CD4-positive, CD25-positive, alpha-beta regulatory T cell (primary cell): ENCODE data around the gene XRCC4. TPM values are rescaled to one million over a fixed set of nuclear protein-coding genes. Genes with fewer than 3 reads are reported as not detected.

ENCODE experiments used
- ATAC-seq, 2 donors: fragments of 150-1000 bp; cut with Tn5 transposase; one replicate each; pipeline ENCODE4 v1.10.0; 2021; ENCODE audit warnings: low read depth in 2 of 2, moderate number of reproducible peaks in 2 of 2, moderate library complexity in 1 of 2
- DNase-seq, 3 donors: peaks; one replicate each; pipeline versions ENCODE4 v3.0.0 to v3.0.0-alpha.2; 2012 to 2022; ENCODE audit warnings: mixed read lengths in 1 of 3
- H3K27ac ChIP-seq: one replicate; pipeline ENCODE4 v1.7.0; 2013; ENCODE audit warnings: mild to moderate bottlenecking, low read length; ENCODE audit not compliant: insufficient read depth, poor library complexity, severe bottlenecking
- H3K27me3 ChIP-seq: one replicate; pipeline ENCODE4 v1.7.0; 2013; ENCODE audit warnings: low read length; ENCODE audit not compliant: control insufficient read depth, insufficient read depth
- H3K36me3 ChIP-seq: one replicate; pipeline ENCODE4 v1.7.0; 2013; ENCODE audit warnings: mild to moderate bottlenecking, low read length, moderate library complexity; ENCODE audit not compliant: control insufficient read depth, insufficient read depth
- H3K4me1 ChIP-seq: 2 replicates; pipeline ENCODE4 v1.7.0; 2013; ENCODE audit warnings: mild to moderate bottlenecking, low read length; ENCODE audit not compliant: insufficient read depth, control insufficient read depth, poor library complexity, severe bottlenecking
- H3K4me3 ChIP-seq: one replicate; pipeline ENCODE4 v1.7.0; 2013; ENCODE audit warnings: low read depth, mild to moderate bottlenecking, low read length, moderate library complexity
- H3K9me3 ChIP-seq, 2 experiments: 1 replicate in 1 of 2; 2 replicates in 1 of 2; pipeline ENCODE4 v1.7.0; 2013; ENCODE audit warnings: low read length in 2 of 2, mild to moderate bottlenecking in 1 of 2, moderate library complexity in 1 of 2; ENCODE audit not compliant: control insufficient read depth in 2 of 2
- H3K27ac Mint-ChIP-seq, 3 donors: one replicate each; pipeline ENCODE4 v1.8.0; 2020 to 2022; ENCODE audit warnings: mild to moderate bottlenecking in 3 of 3, mixed read lengths in 3 of 3, moderate library complexity in 2 of 3
- H3K27me3 Mint-ChIP-seq: one replicate; pipeline ENCODE4 v1.8.0; 2022; ENCODE audit warnings: mild to moderate bottlenecking, mixed read lengths
- H3K36me3 Mint-ChIP-seq: one replicate; pipeline ENCODE4 v1.8.0; 2020; ENCODE audit warnings: mixed read lengths
- H3K4me1 Mint-ChIP-seq, 4 donors: one replicate each; pipeline ENCODE4 v1.8.0; 2020 to 2022; ENCODE audit warnings: mixed read lengths in 4 of 4, mild to moderate bottlenecking in 1 of 4
- H3K4me3 Mint-ChIP-seq, 4 donors: one replicate each; pipeline ENCODE4 v1.8.0; 2020 to 2022; ENCODE audit warnings: mild to moderate bottlenecking in 4 of 4, mixed read lengths in 4 of 4, moderate library complexity in 3 of 4
- H3K9me3 Mint-ChIP-seq, 7 donors: one replicate each; pipeline ENCODE4 v1.8.0; 2020 to 2022; ENCODE audit warnings: mixed read lengths in 7 of 7, mild to moderate bottlenecking in 3 of 7, moderate library complexity in 2 of 7
- polyA plus RNA-seq, 4 donors: library from polyadenylated mRNA; unstranded; fragments of 300-500 nt; fragmentation: Illumina TruSeq; gene quantifications; one replicate each; pipeline ENCODE4 v1.2.3, GENCODE V29; 2021
- total RNA-seq: library from RNA; stranded (reverse); gene quantifications from one replicate; pipeline ENCODE4 v1.2.3, GENCODE V29; 2022

XRCC4 gene
- total and polyA plus RNA-seq, 5 donors from 2014 or later: 3.8 to 10.1 (median 6.2) TPM

GRCh38 chr5:83281176-83281575 is 203.8 kb downstream of the XRCC4 start:
- Histone ChIP-seq H3K9me3 (no peaks in the 10 kb centered on the region), H3K4me1 (no peaks in the 10 kb centered on the region), H3K4me3 (no peak overlapping the region), H3K27ac (no peak overlapping the region), H3K27me3 (no peaks in the 10 kb centered on the region), H3K36me3 (no peaks in the 10 kb centered on the region)
- Mint-ChIP-seq H3K4me3 (no peak overlapping the region), H3K4me1 (no peaks in the 10 kb centered on the region), H3K27me3 (no peaks in the 10 kb centered on the region), H3K9me3 (peaks cover 0 to 2% (median 0%) of the 10 kb centered on the region in 7 donors), H3K27ac (peak overlapping the region in 1 of 3 donors; percentile 2), H3K36me3 (no peaks in the 10 kb centered on the region)
- DNase-seq: no peak
- ATAC-seq: no peak

- H3K36me3 ChIP-seq: no peaks in the 10 kb centered on the region
- H3K27me3 ChIP-seq: no peaks in the 10 kb centered on the region
- no peak for DNase-seq
- peaks cover 0 to 2% (median 0%) of the 10 kb centered on the region in 7 donors for H3K9me3 Mint-ChIP-seq
- no peaks in the 10 kb centered on the region for H3K4me1 Mint-ChIP-seq
- ATAC-seq: no peak
- H3K4me3 ChIP-seq: no peak overlapping the region
- no peaks in the 10 kb centered on the region for H3K4me1 ChIP-seq
- no peaks in the 10 kb centered on the region for H3K36me3 Mint-ChIP-seq
- H3K27ac Mint-ChIP-seq: no peak overlapping the region
- H3K27ac ChIP-seq: no peak overlapping the region
- no peaks in the 10 kb centered on the region for H3K9me3 ChIP-seq
- no peaks in the 10 kb centered on the region for H3K27me3 Mint-ChIP-seq
- no peak overlapping the region for H3K4me3 Mint-ChIP-seq
Measured at GRCh38 chr5:83281658-83282057, 204.3 kb downstream of the XRCC4 start.

- H3K4me1 Mint-ChIP-seq: no peaks in the 10 kb centered on the region
- Histone ChIP-seq H3K36me3 (no peaks in the 10 kb centered on the region), H3K27me3 (no peaks in the 10 kb centered on the region), H3K4me3 (no peak overlapping the region), H3K9me3 (no peaks in the 10 kb centered on the region), H3K4me1 (no peaks in the 10 kb centered on the region), H3K27ac (no peak overlapping the region)
- no peaks in the 10 kb centered on the region for H3K27me3 Mint-ChIP-seq
- H3K27ac Mint-ChIP-seq: no peak overlapping the region
- ATAC-seq (no peak), DNase-seq (no peak)
- H3K36me3 Mint-ChIP-seq: no peaks in the 10 kb centered on the region
- H3K4me3 Mint-ChIP-seq: no peak overlapping the region
- H3K9me3 Mint-ChIP-seq: peaks cover 0 to 2% (median 0%) of the 10 kb centered on the region in 7 donors
Measured at GRCh38 chr5:83283761-83284160, 206.4 kb downstream of the XRCC4 start.

GRCh38 chr5:83285661-83286398 is 208.5 kb downstream of the XRCC4 start:
- Mint-ChIP-seq H3K27ac (no peak overlapping the region), H3K36me3 (no peaks in the 10 kb centered on the region), H3K4me1 (no peaks in the 10 kb centered on the region), H3K27me3 (no peaks in the 10 kb centered on the region), H3K9me3 (peaks cover 0 to 6% (median 0%) of the 10 kb centered on the region in 7 donors), H3K4me3 (no peak overlapping the region)
- ATAC-seq (no peak), DNase-seq (no peak)
- Histone ChIP-seq H3K27me3 (no peaks in the 10 kb centered on the region), H3K36me3 (no peaks in the 10 kb centered on the region), H3K27ac (no peak overlapping the region), H3K9me3 (no peaks in the 10 kb centered on the region), H3K4me1 (no peaks in the 10 kb centered on the region), H3K4me3 (no peak overlapping the region)

- peaks cover 0 to 6% (median 0%) of the 10 kb centered on the region in 7 donors for H3K9me3 Mint-ChIP-seq
- H3K36me3 Mint-ChIP-seq: no peaks in the 10 kb centered on the region
Measured at GRCh38 chr5:83294246-83294645, 216.9 kb downstream of the XRCC4 start.

GRCh38 chr5:83299353-83299752 is 222.0 kb downstream of the XRCC4 start:
- no peak overlapping the region for H3K27ac Mint-ChIP-seq
- no peak overlapping the region for H3K4me3 ChIP-seq
- peaks cover 3% of the 10 kb centered on the region for H3K36me3 Mint-ChIP-seq
- H3K4me1 Mint-ChIP-seq: peaks cover 0 to 7% (median 3%) of the 10 kb centered on the region in 4 donors
- H3K9me3 Mint-ChIP-seq: peaks cover 0 to 12% (median 5%) of the 10 kb centered on the region in 7 donors
- no peaks in the 10 kb centered on the region for H3K27me3 ChIP-seq
- DNase-seq: no peak
- no peaks in the 10 kb centered on the region for H3K4me1 ChIP-seq
- H3K4me3 Mint-ChIP-seq: no peak overlapping the region
- H3K27me3 Mint-ChIP-seq: no peaks in the 10 kb centered on the region
- H3K9me3 ChIP-seq: no peaks in the 10 kb centered on the region
- no peak overlapping the region for H3K27ac ChIP-seq
- no peaks in the 10 kb centered on the region for H3K36me3 ChIP-seq
- no peak for ATAC-seq

More at GRCh38 chr5:83294246-83294645, 216.9 kb downstream of the XRCC4 start:
- Histone ChIP-seq H3K27ac (no peak overlapping the region), H3K4me3 (no peak overlapping the region), H3K27me3 (no peaks in the 10 kb centered on the region), H3K9me3 (no peaks in the 10 kb centered on the region), H3K4me1 (no peaks in the 10 kb centered on the region), H3K36me3 (no peaks in the 10 kb centered on the region)
- H3K4me3 Mint-ChIP-seq: no peak overlapping the region
- no peak overlapping the region for H3K27ac Mint-ChIP-seq
- ATAC-seq (no peak), DNase-seq (no peak)
- H3K27me3 Mint-ChIP-seq: no peaks in the 10 kb centered on the region
- peaks cover 0 to 6% (median 0%) of the 10 kb centered on the region in 4 donors for H3K4me1 Mint-ChIP-seq

- Mint-ChIP-seq H3K4me3 (no peak overlapping the region), H3K27me3 (no peaks in the 10 kb centered on the region), H3K27ac (peak overlapping the region in 1 of 3 donors; percentile 32), H3K36me3 (no peaks in the 10 kb centered on the region), H3K9me3 (peaks cover 0 to 4% (median 0%) of the 10 kb centered on the region in 7 donors), H3K4me1 (peaks cover 0 to 5% (median 2%) of the 10 kb centered on the region in 4 donors)
- DNase-seq (peak in 1 of 3 donors; percentile 6), ATAC-seq (peak; percentile 24 to 28)
- Histone ChIP-seq H3K9me3 (no peaks in the 10 kb centered on the region), H3K27ac (no peak overlapping the region), H3K4me3 (no peak overlapping the region), H3K36me3 (no peaks in the 10 kb centered on the region), H3K27me3 (no peaks in the 10 kb centered on the region), H3K4me1 (no peaks in the 10 kb centered on the region)
Measured at GRCh38 chr5:83306572-83307241, 229.4 kb downstream of the XRCC4 start.
